Breast epithelium (tissue), 3 donors: ENCODE results near the gene SNRPB.

Experiments
- POLR2A ChIP-seq: fragments of 450-650 bp; IDR thresholded peaks from one replicate; pipeline ENCODE4 v1.6.1; 2016; ENCODE audit warnings: antibody characterized with exemption, mild to moderate bottlenecking, moderate library complexity
- POLR2AphosphoS5 ChIP-seq, 3 donors: sonication (generic); formaldehyde crosslinking; IDR thresholded peaks; one replicate each; pipeline ENCODE4 v1.6.1; 2017; ENCODE audit warnings: antibody characterized with exemption in 3 of 3
- TF ChIP-seq, protein P1 (sequence below), 3 donors: fragments of 450-650 bp; IDR thresholded peaks; one replicate each; pipeline ENCODE4 v1.5.1; 2016 to 2017; ENCODE audit warnings: antibody characterized with exemption in 3 of 3, mild to moderate bottlenecking in 3 of 3, moderate library complexity in 3 of 3

DNA sequence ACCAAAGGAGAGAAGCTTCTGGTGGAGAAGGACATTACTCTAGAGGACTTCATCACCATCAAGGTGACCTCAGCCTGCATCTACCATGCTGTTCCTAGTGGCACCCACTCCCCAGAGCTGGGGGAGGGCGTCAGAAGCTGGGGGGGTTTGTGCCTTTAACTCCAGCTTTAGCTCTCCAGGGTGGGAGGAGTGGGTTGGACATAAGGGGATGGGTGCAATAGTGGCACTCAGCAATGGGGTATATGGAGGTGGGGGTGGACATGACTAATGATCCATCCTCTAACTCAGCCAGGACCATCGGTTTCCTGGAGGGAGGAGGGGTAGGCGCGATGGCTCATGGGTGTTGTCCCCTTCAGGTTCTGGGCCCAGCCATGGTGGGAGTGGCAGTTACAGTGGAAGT, 40.1 kb downstream of the SNRPB start:
- TF ChIP-seq, protein P1, sequence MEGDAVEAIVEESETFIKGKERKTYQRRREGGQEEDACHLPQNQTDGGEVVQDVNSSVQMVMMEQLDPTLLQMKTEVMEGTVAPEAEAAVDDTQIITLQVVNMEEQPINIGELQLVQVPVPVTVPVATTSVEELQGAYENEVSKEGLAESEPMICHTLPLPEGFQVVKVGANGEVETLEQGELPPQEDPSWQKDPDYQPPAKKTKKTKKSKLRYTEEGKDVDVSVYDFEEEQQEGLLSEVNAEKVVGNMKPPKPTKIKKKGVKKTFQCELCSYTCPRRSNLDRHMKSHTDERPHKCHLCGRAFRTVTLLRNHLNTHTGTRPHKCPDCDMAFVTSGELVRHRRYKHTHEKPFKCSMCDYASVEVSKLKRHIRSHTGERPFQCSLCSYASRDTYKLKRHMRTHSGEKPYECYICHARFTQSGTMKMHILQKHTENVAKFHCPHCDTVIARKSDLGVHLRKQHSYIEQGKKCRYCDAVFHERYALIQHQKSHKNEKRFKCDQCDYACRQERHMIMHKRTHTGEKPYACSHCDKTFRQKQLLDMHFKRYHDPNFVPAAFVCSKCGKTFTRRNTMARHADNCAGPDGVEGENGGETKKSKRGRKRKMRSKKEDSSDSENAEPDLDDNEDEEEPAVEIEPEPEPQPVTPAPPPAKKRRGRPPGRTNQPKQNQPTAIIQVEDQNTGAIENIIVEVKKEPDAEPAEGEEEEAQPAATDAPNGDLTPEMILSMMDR (IDR thresholded peaks at IDR 0.05), result no peak
- TF ChIP-seq POLR2AphosphoS5 (IDR thresholded peaks at IDR 0.05) (no peak), POLR2A (no peak)
